GM18517 (cell line): ENCODE results near the gene ACIN1.
"Not testable (repeated sequence)": the region's sequence is repeated elsewhere in the genome, so short reads cannot be mapped to it uniquely, and the experiment has no call there.

Source experiments
- ATAC-seq: cut with Tn5 transposase; IDR thresholded peaks from one replicate; pipeline ENCODE4 v1.9.1; 2021; ENCODE audit warnings: mild to moderate bottlenecking, moderate library complexity; ENCODE audit not compliant: unreplicated experiment

The ACIN1 gene

GRCh38 chr14:23020143-23021128 is 74.5 kb downstream of the ACIN1 start:
- no peak for ATAC-seq

- no peak for ATAC-seq
Observed at GRCh38 chr14:23018107-23018506, 76.8 kb downstream of the ACIN1 start.

- no peak for ATAC-seq
Observed at GRCh38 chr14:23017091-23017490, 77.8 kb downstream of the ACIN1 start.

DNA sequence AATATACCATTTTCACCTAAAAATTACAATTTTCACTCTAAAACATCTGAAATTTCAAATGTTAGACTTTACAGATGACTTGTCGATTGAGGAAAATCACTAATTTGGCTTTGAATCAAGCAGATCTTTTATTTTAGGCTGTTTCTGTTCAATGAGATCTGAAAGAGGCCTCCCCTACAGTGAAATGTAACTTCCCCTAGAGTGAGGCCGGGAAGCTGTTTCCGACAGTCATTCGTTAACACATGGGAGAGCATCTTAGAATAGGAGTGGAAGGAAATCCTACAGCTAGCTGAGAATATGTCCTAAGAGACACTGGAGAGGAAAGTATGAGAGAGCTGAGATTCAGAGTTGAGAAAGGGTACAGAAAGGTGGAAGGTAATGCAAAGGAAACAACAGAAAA is 79.3 kb downstream of the ACIN1 start:
- ATAC-seq, result no peak

DNA sequence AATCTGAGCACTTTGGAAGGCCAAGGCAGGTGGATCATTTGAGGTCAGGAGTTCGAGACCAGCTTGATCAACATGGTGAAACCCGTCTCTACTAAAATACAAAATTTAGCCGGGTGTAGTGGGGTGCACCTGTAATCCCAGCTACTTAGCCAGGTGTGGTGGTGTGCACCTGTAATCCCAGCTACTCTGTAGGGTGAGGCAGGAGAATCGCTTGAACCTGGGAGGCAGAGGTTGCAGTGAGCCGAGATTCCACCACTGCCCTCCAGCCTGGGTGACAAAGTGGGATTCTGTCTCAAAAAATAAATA is 81.2 kb downstream of the ACIN1 start:
- ATAC-seq, result not testable (repeated sequence)

DNA sequence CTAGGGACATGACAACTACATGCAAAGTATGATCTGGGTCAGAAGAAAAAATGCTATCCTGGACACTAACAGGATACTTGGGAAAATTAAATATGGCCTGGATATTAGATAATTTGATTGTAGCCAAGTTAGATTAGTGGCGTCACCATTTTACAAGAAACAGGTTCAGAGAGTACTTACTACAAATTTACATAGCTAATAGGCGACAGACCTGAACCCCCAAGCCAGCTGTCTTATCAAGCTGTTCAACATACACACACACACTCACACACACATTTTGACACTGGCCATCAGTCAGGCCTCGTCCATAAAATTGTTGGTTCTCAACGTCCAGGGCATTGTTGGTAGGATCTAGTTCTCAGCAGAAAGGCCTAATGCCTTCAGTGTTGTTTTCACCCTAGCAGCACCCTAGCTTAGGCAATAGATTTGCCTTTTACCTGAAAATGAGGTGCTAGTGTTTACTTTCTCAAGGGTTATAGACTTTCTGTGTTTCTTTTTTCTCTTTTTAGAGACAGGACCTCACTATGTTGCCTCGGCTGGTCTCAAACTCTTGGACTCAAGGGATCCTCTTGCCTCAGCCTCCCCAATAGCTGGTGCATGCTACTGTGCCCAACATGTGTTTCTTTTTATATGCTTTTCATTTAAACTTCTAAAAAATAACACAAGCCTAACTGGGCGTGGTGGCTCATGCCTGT is 81.7 kb downstream of the ACIN1 start:
- ATAC-seq, result no peak

DNA sequence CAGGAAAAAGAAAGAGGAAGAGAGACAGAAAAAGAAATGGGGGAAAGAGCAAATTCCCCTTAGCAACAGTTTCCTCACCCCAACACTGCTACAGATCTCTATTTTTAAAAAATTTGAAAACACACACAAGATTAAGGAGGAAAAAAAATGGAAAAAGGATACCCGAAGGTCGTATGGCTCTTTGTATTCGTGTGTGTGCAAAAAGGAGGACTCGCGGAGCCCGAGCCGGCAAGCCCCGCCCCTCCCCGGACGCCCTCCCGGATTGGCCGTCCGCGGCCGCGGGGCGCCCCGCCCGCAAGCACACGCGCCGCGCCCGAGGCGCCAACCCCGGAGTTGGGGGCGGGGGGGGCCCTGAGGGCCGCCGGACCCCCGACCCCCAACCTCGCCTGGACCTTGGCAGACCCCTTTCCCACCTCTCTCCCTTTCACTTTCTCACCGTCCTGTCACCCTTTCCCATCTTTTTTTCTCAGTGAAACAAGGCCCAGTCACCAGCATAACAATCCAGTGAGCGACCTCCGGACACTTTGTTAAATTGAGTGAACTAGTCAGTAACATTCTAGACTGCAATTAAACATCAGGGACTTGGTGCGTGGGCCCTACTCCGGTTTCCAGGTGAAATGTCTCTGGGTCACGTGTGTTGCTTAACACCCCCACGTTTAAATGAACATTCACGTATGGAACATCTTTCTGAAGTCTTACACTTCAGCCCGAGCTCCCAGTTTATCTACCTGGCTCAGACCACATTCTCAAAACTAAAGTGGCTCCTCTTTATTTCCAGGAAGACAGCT is 84.8 kb downstream of the ACIN1 start, which contains the start of gene C14orf93:
C14orf93 (minus strand) TSS at position 205 of the 788 bp plus-strand sequence. CDS start 11,120 bp downstream, outside the sequence.
- ATAC-seq, result no peak

- ATAC-seq, result no peak
Observed at GRCh38 chr14:23009483-23009938, 85.4 kb downstream of the ACIN1 start.

GRCh38 chr14:23008831-23009230 is 86.1 kb downstream of the ACIN1 start:
- ATAC-seq, result no peak
